Left forelimb (tissue), 1 donor: Measurements from ENCODE around the gene PPWD1.

Experiments
- DNase-seq: peaks from one replicate; pipeline ENCODE4 v3.0.0-alpha.2; 2018; ENCODE audit warnings: low spot score

Gene PPWD1

GRCh38 chr5:65624025-65624570 lies 61.0 kb downstream of the PPWD1 start, which contains the start of gene TRIM23:
Gene TRIM23 (minus strand): TSS chr5:65624333. CDS start chr5:65624274, 59 bp downstream.
- peak; percentile 94 for DNase-seq

- peak; percentile 86 for DNase-seq
Observed at GRCh38 chr5:65624571-65625555, 61.8 kb downstream of the PPWD1 start, which contains the start of the genes SHLD3 and TRAPPC13. Gene SHLD3 (plus strand): TSS chr5:65625027. CDS start chr5:65629588, 4,561 bp downstream. Gene TRAPPC13 (plus strand): TSS chr5:65625027. CDS start chr5:65625061, 34 bp downstream.

GRCh38 chr5:65625743-65626142 lies 62.6 kb downstream of the PPWD1 start:
- DNase-seq, result no peak

DNA sequence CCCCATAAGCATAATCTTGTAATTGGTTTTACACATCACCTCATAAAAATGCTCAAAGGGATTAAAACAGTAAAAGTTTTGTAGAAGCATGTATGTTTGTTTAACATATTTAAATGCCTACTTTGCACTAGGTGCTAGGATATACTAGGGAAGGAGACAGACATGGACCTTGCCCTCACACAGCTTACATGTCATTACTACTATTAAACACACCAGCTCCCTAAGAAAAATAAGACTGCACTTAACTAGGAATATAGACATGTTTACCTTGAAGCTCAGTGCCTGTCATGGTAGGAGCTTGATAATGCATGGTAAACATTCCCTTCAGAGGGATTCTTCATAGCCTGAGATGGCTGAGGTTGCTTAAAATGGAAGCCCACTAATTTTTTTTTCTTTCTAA lies 67.9 kb downstream of the PPWD1 start:
- no peak for DNase-seq
